GM12878 (cell line): ENCODE measurements around the gene FKBP11.

Experiments
- ATF7 ChIP-seq: fragments of 450-650 bp; IDR thresholded peaks from 2 replicates; pipeline ENCODE4 v1.6.1; 2016; ENCODE audit warnings: low read depth, mild to moderate bottlenecking
- CTCF ChIP-seq, 3 experiments: IDR thresholded peaks in 2 of 3; conservative IDR thresholded peaks in 1 of 3; 2 replicates each; pipeline ENCODE4 v1.5.1; 2011; ENCODE audit warnings: low read depth in 3 of 3, low read length in 3 of 3, mild to moderate bottlenecking in 3 of 3, control low read depth in 2 of 3, moderate library complexity in 2 of 3, inconsistent platforms in 1 of 3, mixed read lengths in 1 of 3; ENCODE audit not compliant: control insufficient read depth in 2 of 3, insufficient read depth in 1 of 3; ENCODE audit errors: extremely low read depth in 1 of 3
- EP300 ChIP-seq, 2 experiments: fragments of 150-350 bp in 1 of 2; IDR thresholded peaks; 2 replicates each; pipeline ENCODE4 v1.6.1; 2011 to 2012; ENCODE audit warnings: low read depth in 2 of 2, low read length in 2 of 2, borderline replicate concordance in 1 of 2, improper control_type of control experiment in 1 of 2, inconsistent platforms in 1 of 2; ENCODE audit not compliant: control insufficient read depth in 1 of 2
- ESRRA ChIP-seq: IDR thresholded peaks from 2 replicates; pipeline ENCODE4 v1.6.1; 2012; ENCODE audit warnings: mild to moderate bottlenecking, low read length, improper control_type of control experiment
- EZH2 ChIP-seq: IDR thresholded peaks from 2 replicates; pipeline ENCODE4 v1.6.1; 2012; ENCODE audit warnings: low read depth, mild to moderate bottlenecking, control low read depth, inconsistent platforms, low read length, borderline replicate concordance; ENCODE audit not compliant: control insufficient read depth
- MLLT1 ChIP-seq: fragments of 450-650 bp; IDR thresholded peaks from 2 replicates; pipeline ENCODE4 v1.6.1; 2016; ENCODE audit warnings: mild to moderate bottlenecking
- RCOR1 ChIP-seq: conservative IDR thresholded peaks from 2 replicates; pipeline ENCODE4 v1.6.1; 2012; ENCODE audit warnings: low read depth, low read length, improper control_type of control experiment
- REST ChIP-seq: IDR thresholded peaks from 2 replicates; pipeline ENCODE4 v1.6.1; 2012; ENCODE audit warnings: mild to moderate bottlenecking, low read depth, low read length
- RFX5 ChIP-seq: IDR thresholded peaks from 2 replicates; pipeline ENCODE4 v1.6.1; 2011; ENCODE audit warnings: low read depth, low read length, improper control_type of control experiment
- SP1 ChIP-seq: IDR thresholded peaks from one replicate; pipeline ENCODE4 v1.6.1; 2011; ENCODE audit warnings: low read depth, low read length
- USF1 ChIP-seq: IDR thresholded peaks from 2 replicates; pipeline ENCODE4 v1.6.1; 2011; ENCODE audit warnings: borderline replicate concordance, low read depth, mild to moderate bottlenecking, moderate library complexity, mixed read lengths, low read length; ENCODE audit not compliant: insufficient read depth; ENCODE audit errors: extremely low read length
- ZNF274 ChIP-seq: IDR thresholded peaks from one replicate; pipeline ENCODE4 v1.8.0; 2011; ENCODE audit not compliant: insufficient read length, insufficient read depth

GRCh38 chr12:48894271-48894670 is 31.0 kb downstream of the FKBP11 start:
- no peak for TF ChIP-seq ESRRA
- no peak for TF ChIP-seq EP300 (IDR thresholded peaks at IDR 0.05; ENCODE audit: borderline replicate concordance in 1 of 2, control insufficient read depth in 1 of 2, low read depth in 2 of 2, low read length in 2 of 2)
- TF ChIP-seq RFX5: no peak
- no peak for TF ChIP-seq CTCF (IDR thresholded peaks at IDR 0.05 in 2 of 3, conservative IDR thresholded peaks at IDR 0.05 in 1 of 3; ENCODE audit: control insufficient read depth in 2 of 3, extremely low read depth in 1 of 3, insufficient read depth in 1 of 3, low read depth in 3 of 3, low read length in 3 of 3)
- TF ChIP-seq REST: no peak
- TF ChIP-seq ZNF274: no peak
- no peak for TF ChIP-seq RCOR1
- no peak for TF ChIP-seq MLLT1
- TF ChIP-seq USF1: no peak
- TF ChIP-seq ATF7: no peak
- TF ChIP-seq SP1: no peak
- TF ChIP-seq EZH2: no peak
